Measurements from ENCODE around the gene SPAG5. TPM values are rescaled to one million over a fixed set of nuclear protein-coding genes. Genes with fewer than 3 reads are reported as not detected.

Gene SPAG5
- total and polyA plus RNA-seq, 9 of the 15 experiments (the other 6 are each of a cell fraction or from before 2014, with no cell fraction given), result 94.4 to 286 (median 151) TPM

DNA sequence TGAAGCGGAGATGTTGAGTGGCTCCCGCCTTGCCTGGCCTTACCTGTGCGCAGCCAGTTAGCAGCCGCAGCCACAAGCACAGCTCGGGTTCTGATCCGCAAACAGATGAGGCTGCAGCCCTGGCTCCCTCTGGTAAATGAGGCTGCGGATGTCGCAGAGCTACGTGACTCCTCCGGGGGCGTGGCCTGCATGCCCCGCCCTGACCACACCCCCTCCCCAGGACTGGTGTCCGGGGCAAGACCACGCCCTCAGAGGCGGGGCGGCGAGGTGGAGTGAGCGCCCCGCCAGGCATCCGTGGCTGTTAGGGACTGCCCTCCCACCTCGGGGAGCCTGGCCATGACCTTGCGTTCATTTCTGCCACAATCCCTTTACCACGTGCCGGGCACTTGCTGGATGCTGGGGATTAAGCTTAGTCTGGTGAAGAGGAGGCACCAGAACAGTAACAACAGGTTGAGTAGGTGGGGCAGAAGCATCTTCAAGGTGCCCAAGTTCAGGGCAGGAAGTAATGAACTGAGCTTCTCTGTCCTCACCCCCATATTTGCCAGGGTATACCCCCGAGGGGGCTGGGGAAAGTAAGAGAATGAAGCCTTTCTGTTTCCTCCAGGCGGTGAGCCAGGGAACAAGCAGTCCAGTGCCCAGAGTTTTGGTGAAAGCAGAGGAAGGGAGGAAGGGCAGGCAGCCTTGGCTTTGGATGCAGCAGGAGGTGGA lies 21.9 kb downstream of the SPAG5 start, which contains the start of gene ALDOC (continued):
- TF ChIP-seq ZNF23 (CRISPR knock-in tag; IDR thresholded peaks at IDR 0.05) (no peak), HDAC1 (IDR thresholded peaks at IDR 0.05) (peak in 1 of 2 experiments; percentile 77; a peak in 1 of 4 replicates), ZNF165 (CRISPR knock-in tag; IDR thresholded peaks at IDR 0.05; ENCODE audit: borderline replicate concordance) (no peak), CSDE1 (IDR thresholded peaks at IDR 0.05) (no peak), ZBTB17 (CRISPR knock-in tag; IDR thresholded peaks at IDR 0.05) (peak; percentile 33; the same call in 1 of the 2 replicates), HNRNPUL1 (IDR thresholded peaks at IDR 0.05; ENCODE audit: low read length) (no peak), NR1H2 (CRISPR knock-in tag; IDR thresholded peaks at IDR 0.05) (no peak), MXI1 (IDR thresholded peaks at IDR 0.05; ENCODE audit: low read depth, low read length) (0 out of 2 replicates have a peak, but pooled peaks have one; percentile 42), ZNF311 (CRISPR knock-in tag; IDR thresholded peaks at IDR 0.05) (0 out of 2 replicates have a peak, but pooled peaks have one; percentile 54), ELF4 (CRISPR knock-in tag; IDR thresholded peaks at IDR 0.05) (peak; percentile 35; the same call in 1 of the 2 replicates), ZNF589 (CRISPR knock-in tag; IDR thresholded peaks at IDR 0.05; ENCODE audit: low read depth) (no peak), CHCHD3 (CRISPR knock-in tag; IDR thresholded peaks at IDR 0.05) (0 out of 2 replicates have a peak, but pooled peaks have one; percentile 6), NFE2 (IDR thresholded peaks at IDR 0.05; ENCODE audit: low read depth) (peak; percentile 49), DNMT1 (IDR thresholded peaks at IDR 0.05) (no peak), NELFE (IDR thresholded peaks at IDR 0.05; ENCODE audit: insufficient read depth, insufficient read length) (no peak), SIN3A (IDR thresholded peaks at IDR 0.05; ENCODE audit: borderline replicate concordance in 2 of 2, control insufficient read depth in 1 of 2, low read depth in 2 of 2, low read length in 2 of 2) (peak in 1 of 2 experiments; percentile 9; a peak in 1 of 4 replicates), MCM2 (IDR thresholded peaks at IDR 0.05; ENCODE audit: low read depth) (no peak), ZNF668 (CRISPR knock-in tag; IDR thresholded peaks at IDR 0.05) (0 out of 2 replicates have a peak, but pooled peaks have one; percentile 70), MEIS2 (IDR thresholded peaks at IDR 0.05; ENCODE audit: partially characterized antibody) (no peak), HMG20A (CRISPR knock-in tag; conservative IDR thresholded peaks at IDR 0.05) (no peak), SRSF9 (IDR thresholded peaks at IDR 0.05; ENCODE audit: borderline replicate concordance, low read depth, low read length) (no peak), SPI1 (IDR thresholded peaks at IDR 0.05; ENCODE audit: borderline replicate concordance, low read depth, low read length) (no peak), RBM34 (IDR thresholded peaks at IDR 0.05; ENCODE audit: borderline replicate concordance, insufficient read depth, low read length) (no peak), ETV6 (IDR thresholded peaks at IDR 0.05; ENCODE audit: borderline replicate concordance in 1 of 2, low read depth in 2 of 2, low read length in 1 of 2) (no peak), ETV6 (CRISPR knock-in tag; IDR thresholded peaks at IDR 0.05; ENCODE audit: borderline replicate concordance) (no peak), HMGN3 (IDR thresholded peaks at IDR 0.05; ENCODE audit: borderline replicate concordance, extremely low read depth, insufficient read length, low read depth, low read length) (peak; percentile 98), KLF10 (CRISPR knock-in tag; IDR thresholded peaks at IDR 0.05) (no peak), CREM (IDR thresholded peaks at IDR 0.05; ENCODE audit: low read depth) (peak; percentile 90)
- TF ChIP-seq, protein P1, sequence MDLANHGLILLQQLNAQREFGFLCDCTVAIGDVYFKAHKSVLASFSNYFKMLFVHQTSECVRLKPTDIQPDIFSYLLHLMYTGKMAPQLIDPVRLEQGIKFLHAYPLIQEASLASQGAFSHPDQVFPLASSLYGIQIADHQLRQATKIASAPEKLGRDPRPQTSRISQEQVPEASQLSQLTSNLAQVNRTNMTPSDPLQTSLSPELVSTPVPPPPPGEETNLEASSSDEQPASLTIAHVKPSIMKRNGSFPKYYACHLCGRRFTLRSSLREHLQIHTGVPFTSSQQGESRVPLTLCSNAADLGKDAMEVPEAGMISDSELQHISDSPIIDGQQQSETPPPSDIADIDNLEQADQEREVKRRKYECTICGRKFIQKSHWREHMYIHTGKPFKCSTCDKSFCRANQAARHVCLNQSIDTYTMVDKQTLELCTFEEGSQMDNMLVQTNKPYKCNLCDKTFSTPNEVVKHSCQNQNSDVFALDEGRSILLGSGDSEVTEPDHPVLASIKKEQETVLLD (IDR thresholded peaks at IDR 0.05), result 0 out of 2 replicates have a peak, but pooled peaks have one; percentile 37
- TF ChIP-seq, protein P2, sequence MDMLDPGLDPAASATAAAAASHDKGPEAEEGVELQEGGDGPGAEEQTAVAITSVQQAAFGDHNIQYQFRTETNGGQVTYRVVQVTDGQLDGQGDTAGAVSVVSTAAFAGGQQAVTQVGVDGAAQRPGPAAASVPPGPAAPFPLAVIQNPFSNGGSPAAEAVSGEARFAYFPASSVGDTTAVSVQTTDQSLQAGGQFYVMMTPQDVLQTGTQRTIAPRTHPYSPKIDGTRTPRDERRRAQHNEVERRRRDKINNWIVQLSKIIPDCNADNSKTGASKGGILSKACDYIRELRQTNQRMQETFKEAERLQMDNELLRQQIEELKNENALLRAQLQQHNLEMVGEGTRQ (CRISPR knock-in tag; IDR thresholded peaks at IDR 0.05), result peak; percentile 81

All from K562 (cell line).